Osteocyte (in vitro differentiated cells): ENCODE results near the gene CCDC13. TPM values are rescaled to one million over a fixed set of nuclear protein-coding genes. Genes with fewer than 3 reads are reported as not detected.
A peak's percentile ranks its signal among the peaks of the same experiment; 100 is the strongest.

Experiments
- DNase-seq: peaks from one replicate; pipeline ENCODE4 v3.0.0; 2021; ENCODE audit warnings: mixed read lengths; ENCODE audit not compliant: unreplicated experiment; ENCODE audit errors: extremely low spot score
- H3K27ac Mint-ChIP-seq: one replicate; pipeline ENCODE4 v1.8.0; 2021; ENCODE audit warnings: mild to moderate bottlenecking, mixed read lengths; ENCODE audit not compliant: unreplicated experiment
- H3K27me3 Mint-ChIP-seq: one replicate; pipeline ENCODE4 v1.8.0; 2021; ENCODE audit warnings: mixed read lengths; ENCODE audit not compliant: unreplicated experiment
- H3K36me3 Mint-ChIP-seq: one replicate; pipeline ENCODE4 v1.8.0; 2021; ENCODE audit warnings: mixed read lengths; ENCODE audit not compliant: unreplicated experiment
- H3K4me1 Mint-ChIP-seq: one replicate; pipeline ENCODE4 v1.8.0; 2021; ENCODE audit warnings: mixed read lengths; ENCODE audit not compliant: unreplicated experiment
- H3K4me3 Mint-ChIP-seq: one replicate; pipeline ENCODE4 v1.8.0; 2021; ENCODE audit warnings: mild to moderate bottlenecking, moderate library complexity, mixed read lengths; ENCODE audit not compliant: unreplicated experiment
- H3K9me3 Mint-ChIP-seq: one replicate; pipeline ENCODE4 v1.8.0; 2021; ENCODE audit warnings: mixed read lengths; ENCODE audit not compliant: unreplicated experiment
- CTCF ChIP-seq: fragments of 200-600 bp; sonication (generic); IDR thresholded peaks from 2 replicates; pipeline ENCODE4 v1.5.0; 2021; ENCODE audit warnings: antibody characterized with exemption, mild to moderate bottlenecking, moderate library complexity
- total RNA-seq: library from RNA; stranded (reverse); gene quantifications from 2 replicates; pipeline ENCODE4 v1.2.1, GENCODE V29; 2021

CCDC13 gene
- total RNA-seq, 1 donor from 2014 or later: 0.30 TPM

GRCh38 chr3:42743204-42743995 is 29.7 kb downstream of the CCDC13 start:
- TF ChIP-seq CTCF: no peak
- no peak overlapping the region for H3K27ac Mint-ChIP-seq
- no peaks in the 10 kb centered on the region for H3K9me3 Mint-ChIP-seq
- DNase-seq: peak; percentile 42
- H3K36me3 Mint-ChIP-seq: no peaks in the 10 kb centered on the region
- no peak overlapping the region for H3K4me3 Mint-ChIP-seq
- H3K4me1 Mint-ChIP-seq: peaks cover 11% of the 10 kb centered on the region
- H3K27me3 Mint-ChIP-seq: peaks cover 2% of the 10 kb centered on the region

- H3K9me3 Mint-ChIP-seq: no peaks in the 10 kb centered on the region
Observed at GRCh38 chr3:42742688-42743087, 30.4 kb downstream of the CCDC13 start.

GRCh38 chr3:42742259-42742658 is 30.8 kb downstream of the CCDC13 start:
- TF ChIP-seq CTCF: no peak
- H3K4me1 Mint-ChIP-seq: peaks cover 3% of the 10 kb centered on the region
- no peak overlapping the region for H3K27ac Mint-ChIP-seq
- DNase-seq: peak; percentile 51
- H3K9me3 Mint-ChIP-seq: no peaks in the 10 kb centered on the region
- H3K27me3 Mint-ChIP-seq: peaks cover 2% of the 10 kb centered on the region
- H3K36me3 Mint-ChIP-seq: no peaks in the 10 kb centered on the region
- no peak overlapping the region for H3K4me3 Mint-ChIP-seq

More at GRCh38 chr3:42742688-42743087, 30.4 kb downstream of the CCDC13 start:
- no peak for TF ChIP-seq CTCF
- peak; percentile 76 for DNase-seq
- Mint-ChIP-seq H3K27ac (no peak overlapping the region), H3K27me3 (peaks cover 2% of the 10 kb centered on the region), H3K4me3 (no peak overlapping the region), H3K4me1 (peaks cover 6% of the 10 kb centered on the region), H3K36me3 (no peaks in the 10 kb centered on the region)

GRCh38 chr3:42741796-42742195 is 31.3 kb downstream of the CCDC13 start:
- Mint-ChIP-seq H3K9me3 (no peaks in the 10 kb centered on the region), H3K27me3 (peaks cover 2% of the 10 kb centered on the region), H3K4me1 (peaks cover 3% of the 10 kb centered on the region), H3K27ac (no peak overlapping the region), H3K36me3 (no peaks in the 10 kb centered on the region), H3K4me3 (no peak overlapping the region)
- no peak for TF ChIP-seq CTCF
- peak; percentile 64 for DNase-seq

- DNase-seq: peak; percentile 83
- Mint-ChIP-seq H3K27me3 (peaks cover 2% of the 10 kb centered on the region), H3K36me3 (no peaks in the 10 kb centered on the region), H3K9me3 (no peaks in the 10 kb centered on the region), H3K4me3 (no peak overlapping the region), H3K4me1 (no peaks in the 10 kb centered on the region), H3K27ac (no peak overlapping the region)
- TF ChIP-seq CTCF: no peak
Observed at GRCh38 chr3:42739401-42740158, 33.5 kb downstream of the CCDC13 start.
